Calu3 (cell line): ENCODE measurements around the gene OAS1. TPM values are rescaled to one million over a fixed set of nuclear protein-coding genes. Genes with fewer than 3 reads are reported as not detected.

Source experiments
- BruUV-seq: library from RNA; stranded (reverse); fragments of 400-500 nt; replicated peaks from 2 replicates; lab custom pipeline; 2021; lab: Mats Ljungman, UMichigan
- CTCF ChIA-PET: fragments of 300-600 bp; sonication (Branson Sonifier 250); formaldehyde crosslinking; loops from one replicate; lab custom pipeline; 2022; ENCODE audit warnings: antibody characterized with exemption; lab: Charles Lee
- DNase-seq: peaks from one replicate; pipeline ENCODE4 v3.0.0; 2022
- H3K27ac Mint-ChIP-seq: one replicate; pipeline ENCODE4 v1.8.0; 2022; ENCODE audit warnings: mixed read lengths; ENCODE audit not compliant: unreplicated experiment
- H3K27me3 Mint-ChIP-seq: one replicate; pipeline ENCODE4 v1.8.0; 2022; ENCODE audit warnings: mixed read lengths; ENCODE audit not compliant: unreplicated experiment
- H3K36me3 Mint-ChIP-seq: one replicate; pipeline ENCODE4 v1.8.0; 2022; ENCODE audit warnings: mild to moderate bottlenecking, moderate library complexity, mixed read lengths; ENCODE audit not compliant: insufficient read depth, unreplicated experiment
- H3K4me1 Mint-ChIP-seq: one replicate; pipeline ENCODE4 v1.8.0; 2022; ENCODE audit warnings: mild to moderate bottlenecking, low read depth, mixed read lengths; ENCODE audit not compliant: unreplicated experiment
- H3K4me3 Mint-ChIP-seq: one replicate; pipeline ENCODE4 v1.8.0; 2022; ENCODE audit warnings: mild to moderate bottlenecking, low read depth, moderate library complexity, mixed read lengths; ENCODE audit not compliant: unreplicated experiment
- H3K9me3 Mint-ChIP-seq: one replicate; pipeline ENCODE4 v1.8.0; 2022; ENCODE audit warnings: low read depth, mixed read lengths; ENCODE audit not compliant: unreplicated experiment
- intact Hi-C: fragments of 100-400 bp; cut with micrococcal nuclease; formaldehyde crosslinking; loops from one replicate; pipeline ENCODE4 v1.10.0; 2022; ENCODE audit not compliant: unreplicated experiment
- total RNA-seq: library from RNA; stranded (reverse); gene quantifications from 2 replicates; pipeline ENCODE4 v1.2.3, GENCODE V29; 2022
- TF ChIP-seq, protein P1 (sequence below): fragments of 200-600 bp; IDR thresholded peaks from one replicate; pipeline ENCODE4 v1.8.0; 2022; ENCODE audit warnings: antibody characterized with exemption; ENCODE audit not compliant: unreplicated experiment

The OAS1 gene
- total RNA-seq, 1 experiment from 2014 or later = 170 TPM

DNA sequence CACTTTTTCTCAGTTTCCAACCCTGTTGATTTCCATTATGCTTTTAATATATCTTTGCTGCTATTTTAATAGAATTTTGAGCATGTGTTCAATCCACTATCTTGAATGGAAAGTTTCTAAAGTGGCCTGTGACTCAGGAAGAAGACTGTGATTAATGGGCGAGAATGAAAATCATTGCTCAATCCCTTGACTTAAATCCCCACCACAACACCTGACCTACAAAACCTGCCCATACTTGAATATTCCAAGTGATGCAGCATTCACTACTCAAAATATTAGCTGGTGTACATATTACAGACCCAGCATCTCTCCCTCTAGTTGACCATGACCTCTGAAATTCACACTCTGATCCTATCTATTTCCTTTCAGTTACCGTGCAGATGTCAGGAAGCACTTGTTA is 30.2 kb downstream of the OAS1 start:
- peaks cover 46% of the 10 kb centered on the region for H3K4me1 Mint-ChIP-seq
- TF ChIP-seq, protein P1, sequence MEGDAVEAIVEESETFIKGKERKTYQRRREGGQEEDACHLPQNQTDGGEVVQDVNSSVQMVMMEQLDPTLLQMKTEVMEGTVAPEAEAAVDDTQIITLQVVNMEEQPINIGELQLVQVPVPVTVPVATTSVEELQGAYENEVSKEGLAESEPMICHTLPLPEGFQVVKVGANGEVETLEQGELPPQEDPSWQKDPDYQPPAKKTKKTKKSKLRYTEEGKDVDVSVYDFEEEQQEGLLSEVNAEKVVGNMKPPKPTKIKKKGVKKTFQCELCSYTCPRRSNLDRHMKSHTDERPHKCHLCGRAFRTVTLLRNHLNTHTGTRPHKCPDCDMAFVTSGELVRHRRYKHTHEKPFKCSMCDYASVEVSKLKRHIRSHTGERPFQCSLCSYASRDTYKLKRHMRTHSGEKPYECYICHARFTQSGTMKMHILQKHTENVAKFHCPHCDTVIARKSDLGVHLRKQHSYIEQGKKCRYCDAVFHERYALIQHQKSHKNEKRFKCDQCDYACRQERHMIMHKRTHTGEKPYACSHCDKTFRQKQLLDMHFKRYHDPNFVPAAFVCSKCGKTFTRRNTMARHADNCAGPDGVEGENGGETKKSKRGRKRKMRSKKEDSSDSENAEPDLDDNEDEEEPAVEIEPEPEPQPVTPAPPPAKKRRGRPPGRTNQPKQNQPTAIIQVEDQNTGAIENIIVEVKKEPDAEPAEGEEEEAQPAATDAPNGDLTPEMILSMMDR = no peak
- BruUV-seq = no TSS peak
- no peaks in the 10 kb centered on the region for H3K9me3 Mint-ChIP-seq
- H3K36me3 Mint-ChIP-seq = peaks cover 21% of the 10 kb centered on the region
- peak overlapping the region; percentile 13 for H3K27ac Mint-ChIP-seq
- intact Hi-C loops = loop anchor here (5.0 kb wide), 1 partner anchor 35 kb away; no protein-coding TSS in a partner anchor
- CTCF ChIA-PET = interaction anchor here (1.5 kb wide), 1 partner anchor 30 kb away, joined by 9 read pairs; the partner anchor contains the start of gene OAS1
- no peak for DNase-seq
- no peaks in the 10 kb centered on the region for H3K27me3 Mint-ChIP-seq
- no peak overlapping the region for H3K4me3 Mint-ChIP-seq

DNA sequence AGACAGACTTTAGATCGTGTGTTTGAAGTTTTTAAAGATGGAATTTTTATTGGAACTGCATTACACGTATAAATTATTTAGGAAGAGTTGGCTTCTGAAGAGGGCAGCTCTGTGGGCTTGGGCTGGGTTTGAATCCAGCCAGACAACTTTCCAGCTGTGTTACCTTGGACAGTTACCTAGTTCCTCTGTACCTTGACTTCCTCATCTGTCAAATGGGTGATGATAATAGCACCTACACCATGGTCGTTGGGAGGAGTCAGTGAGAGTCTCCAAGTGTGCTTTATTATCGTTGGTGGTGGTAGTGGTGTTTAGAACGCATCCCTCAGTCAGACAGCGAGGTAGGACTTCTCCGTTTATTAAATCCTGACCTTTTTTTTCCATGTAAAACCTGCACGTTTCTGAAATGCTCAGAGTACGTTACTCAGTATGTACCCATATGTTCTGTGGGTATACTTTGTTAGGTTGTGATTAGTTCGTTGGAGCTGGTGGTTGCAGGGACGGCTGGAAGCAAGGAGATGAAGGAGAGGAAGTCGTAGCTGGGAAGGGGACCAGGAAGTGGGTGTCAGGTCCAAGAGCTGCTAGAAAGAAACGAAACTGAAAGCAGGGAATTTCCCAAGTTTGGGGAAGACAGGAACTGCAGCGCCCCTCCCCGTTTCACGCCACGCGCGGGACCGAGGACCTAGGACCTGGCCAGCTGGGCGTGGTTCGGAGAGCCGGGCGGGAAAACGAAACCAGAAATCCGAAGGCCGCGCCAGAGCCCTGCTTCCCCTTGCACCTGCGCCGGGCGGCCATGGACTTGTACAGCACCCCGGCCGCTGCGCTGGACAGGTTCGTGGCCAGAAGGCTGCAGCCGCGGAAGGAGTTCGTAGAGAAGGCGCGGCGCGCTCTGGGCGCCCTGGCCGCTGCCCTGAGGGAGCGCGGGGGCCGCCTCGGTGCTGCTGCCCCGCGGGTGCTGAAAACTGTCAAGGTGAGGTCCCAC is 31.3 kb downstream of the OAS1 start, which contains the start of gene OAS3:
TSS of gene OAS3 (plus strand) at position 734 of the 979 bp plus-strand sequence. CDS start at position 791, 57 bp downstream.
- H3K4me3 Mint-ChIP-seq = peak within 1 kb of the TSS; percentile 96
- intact Hi-C loops = loop anchor here (5.0 kb wide), 1 partner anchor 36 kb away; no protein-coding TSS in a partner anchor
- H3K36me3 Mint-ChIP-seq = peaks cover 21% of the 10 kb centered on the region
- H3K4me1 Mint-ChIP-seq = peaks cover 38% of the 10 kb centered on the region
- H3K27me3 Mint-ChIP-seq = no peaks in the 10 kb centered on the region
- TF ChIP-seq, protein P1 = no peak
- H3K9me3 Mint-ChIP-seq = no peaks in the 10 kb centered on the region
- CTCF ChIA-PET = interaction anchor here (1.0 to 1.7 kb wide), 4 partner anchors 11 to 38 kb away, joined by 4 to 9 read pairs (median 6); partner anchors contain the start of gene OAS1
- BruUV-seq = TSS peak; percentile 95
- H3K27ac Mint-ChIP-seq = peak within 1 kb of the TSS; percentile 91
- DNase-seq = peak; percentile 92

DNA sequence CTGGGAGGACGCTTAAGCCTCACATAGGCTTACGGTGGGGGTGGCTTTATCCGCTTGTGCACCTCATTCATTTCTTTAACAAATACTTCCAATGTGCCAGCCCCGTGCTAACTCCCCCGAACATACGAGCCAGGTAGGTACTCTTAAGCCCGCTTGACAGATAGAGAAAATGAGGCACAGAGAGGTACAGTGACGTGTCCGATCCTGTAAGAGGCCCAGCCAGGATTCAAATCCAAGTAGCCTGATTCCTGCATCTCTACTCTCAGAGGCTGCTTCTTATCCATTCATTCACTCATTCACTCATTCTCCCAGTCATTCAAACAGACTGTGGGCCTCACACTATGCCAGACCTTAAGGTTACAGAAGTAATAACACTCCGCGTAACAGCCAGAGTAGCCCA is 32.0 kb downstream of the OAS1 start:
- H3K9me3 Mint-ChIP-seq = no peaks in the 10 kb centered on the region
- intact Hi-C loops = loop anchor here (5.0 kb wide), 1 partner anchor 36 kb away; no protein-coding TSS in a partner anchor
- no peaks in the 10 kb centered on the region for H3K27me3 Mint-ChIP-seq
- BruUV-seq = TSS peak; percentile 63
- TF ChIP-seq, protein P1 = no peak
- H3K27ac Mint-ChIP-seq = peak overlapping the region; percentile 91
- H3K4me3 Mint-ChIP-seq = peak overlapping the region; percentile 96
- H3K36me3 Mint-ChIP-seq = peaks cover 21% of the 10 kb centered on the region
- no peak for DNase-seq
- CTCF ChIA-PET = interaction anchor here (1.3 to 1.7 kb wide), 3 partner anchors 32 to 38 kb away, joined by 4 to 9 read pairs (median 5); partner anchors contain the start of gene OAS1
- H3K4me1 Mint-ChIP-seq = peaks cover 36% of the 10 kb centered on the region

DNA sequence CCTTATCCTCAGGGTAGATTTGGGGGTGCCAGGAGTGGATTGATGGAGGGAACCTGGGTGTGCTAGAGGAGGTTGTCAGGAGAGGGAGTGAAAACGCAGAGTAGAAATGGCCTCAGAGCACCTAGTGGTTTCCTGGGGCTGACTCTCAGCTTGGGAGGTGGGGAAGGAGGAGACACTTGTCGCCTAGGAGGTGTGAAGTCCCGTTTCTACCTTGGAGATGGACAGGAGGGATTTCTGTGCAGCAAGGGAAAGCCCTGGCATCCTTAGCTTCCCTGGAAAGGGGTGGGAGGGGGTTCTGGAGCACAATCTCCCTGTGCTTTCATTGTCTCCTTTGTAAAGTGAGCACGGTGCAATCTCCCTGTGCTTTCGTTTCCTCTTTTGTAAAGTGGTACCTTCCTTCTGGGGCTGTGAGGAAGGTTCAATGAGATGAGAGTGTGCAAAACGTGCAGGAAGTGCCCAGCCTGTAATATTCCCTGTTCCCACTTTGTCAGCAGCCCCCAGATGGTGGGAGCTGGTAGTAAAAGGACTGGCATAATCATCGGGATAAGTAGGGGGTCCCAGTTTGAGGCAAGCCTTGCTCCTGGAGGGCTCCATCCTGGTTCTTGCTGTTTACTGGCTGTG is 33.1 kb downstream of the OAS1 start:
- Mint-ChIP-seq H3K4me3 (peak overlapping the region; percentile 96), H3K27me3 (no peaks in the 10 kb centered on the region), H3K27ac (no peak overlapping the region), H3K36me3 (peaks cover 21% of the 10 kb centered on the region), H3K4me1 (peaks cover 36% of the 10 kb centered on the region), H3K9me3 (no peaks in the 10 kb centered on the region)
- BruUV-seq = no TSS peak
- DNase-seq = no peak
- TF ChIP-seq, protein P1 = no peak
- intact Hi-C loops = loop anchor here (5.0 kb wide), 1 partner anchor 38 kb away; no protein-coding TSS in a partner anchor
- CTCF ChIA-PET = interaction anchor here (1.3 kb wide), 1 partner anchor 33 kb away, joined by 4 read pairs; the partner anchor contains the start of gene OAS1
